Measurements from ENCODE around the gene DISP2. TPM values are rescaled to one million over a fixed set of nuclear protein-coding genes. Genes with fewer than 3 reads are reported as not detected.

The DISP2 gene
- total and polyA plus RNA-seq, 9 of the 15 experiments (the other 6 are each of a cell fraction or from before 2014, with no cell fraction given), result 0.06 to 0.89 (median 0.15) TPM; not detected in 1

- TF ChIP-seq CREB3 (tag; conservative IDR thresholded peaks at IDR 0.05; ENCODE audit: low read depth) (no peak), HMG20B (CRISPR knock-in tag; IDR thresholded peaks at IDR 0.05) (no peak), NFYB (IDR thresholded peaks at IDR 0.05; ENCODE audit: extremely low read depth, insufficient read length) (no peak), ESRRB (CRISPR knock-in tag; IDR thresholded peaks at IDR 0.05; ENCODE audit: borderline replicate concordance) (no peak), HEY1 (CRISPR knock-in tag; IDR thresholded peaks at IDR 0.05; ENCODE audit: borderline replicate concordance) (no peak), NBN (IDR thresholded peaks at IDR 0.05; ENCODE audit: low read depth) (no peak), OTX1 (CRISPR knock-in tag; IDR thresholded peaks at IDR 0.05) (no peak), MYNN (IDR thresholded peaks at IDR 0.05) (peak; percentile 79; the same call in 1 of the 2 replicates), MYNN (CRISPR knock-in tag; IDR thresholded peaks at IDR 0.05) (no peak), ZNF277 (CRISPR knock-in tag; IDR thresholded peaks at IDR 0.05; ENCODE audit: borderline replicate concordance) (no peak), HLTF (IDR thresholded peaks at IDR 0.05) (no peak), FOXJ3 (CRISPR knock-in tag; IDR thresholded peaks at IDR 0.05) (no peak), ATF1 (CRISPR knock-in tag; IDR thresholded peaks at IDR 0.05) (no peak), ATF1 (tag; IDR thresholded peaks at IDR 0.05) (peak; percentile 42), FOXP1 (CRISPR knock-in tag; IDR thresholded peaks at IDR 0.05) (no peak), PCBP2 (IDR thresholded peaks at IDR 0.05; ENCODE audit: low read depth, low read length, poor library complexity, severe bottlenecking) (no peak), U2AF2 (optimal IDR thresholded peaks at IDR 0.05; ENCODE audit: low read depth, low read length) (no peak), ZNF174 (CRISPR knock-in tag; IDR thresholded peaks at IDR 0.05) (no peak), ZBTB17 (CRISPR knock-in tag; IDR thresholded peaks at IDR 0.05) (no peak), CBFA2T3 (IDR thresholded peaks at IDR 0.05) (peak; percentile 93), ZEB2 (IDR thresholded peaks at IDR 0.05) (no peak), TAF9B (IDR thresholded peaks at IDR 0.05; ENCODE audit: partially characterized antibody) (no peak), ZNF311 (CRISPR knock-in tag; IDR thresholded peaks at IDR 0.05) (no peak), NFXL1 (CRISPR knock-in tag; IDR thresholded peaks at IDR 0.05) (no peak), JUN (IDR thresholded peaks at IDR 0.05; ENCODE audit: borderline replicate concordance, low read depth, low read length) (no peak), JUN (CRISPR knock-in tag; IDR thresholded peaks at IDR 0.05; ENCODE audit: borderline replicate concordance) (no peak), HNRNPLL (IDR thresholded peaks at IDR 0.05; ENCODE audit: low read depth, low read length, poor library complexity, severe bottlenecking) (no peak), NR2F6 (CRISPR knock-in tag; IDR thresholded peaks at IDR 0.05) (no peak), NFRKB (IDR thresholded peaks at IDR 0.05; ENCODE audit: low read depth) (no peak), SRSF9 (IDR thresholded peaks at IDR 0.05; ENCODE audit: borderline replicate concordance, low read depth, low read length) (no peak), TGIF2 (CRISPR knock-in tag; IDR thresholded peaks at IDR 0.05) (no peak), PHF8 (IDR thresholded peaks at IDR 0.05; ENCODE audit: borderline replicate concordance, low read length) (no peak), C11orf30 (IDR thresholded peaks at IDR 0.05; ENCODE audit: low read depth) (no peak)
Measured at GRCh38 chr15:40427188-40427587, 69.2 kb downstream of the DISP2 start (continued).

Measured in K562 (cell line).